Renal cortex interstitium (tissue), 11 donors: ENCODE measurements around the gene FUT6. TPM values are rescaled to one million over a fixed set of nuclear protein-coding genes. Genes with fewer than 3 reads are reported as not detected.
A peak's percentile ranks its signal among the peaks of the same experiment; 100 is the strongest.

ENCODE experiments used
- DNase-seq, 11 donors: peaks; one replicate each; pipeline ENCODE4 v3.0.0-alpha.2; 2013; ENCODE audit warnings: low read depth in 9 of 11, low spot score in 4 of 11; ENCODE audit errors: extremely low read depth in 1 of 11
- polyA plus RNA-seq, 3 donors: library from polyadenylated mRNA; unstranded; fragments of 120-200 nt; gene quantifications; one replicate each; pipeline ENCODE4 v1.2.1, GENCODE V29; 2013; ENCODE audit not compliant: insufficient read length in 3 of 3

Gene FUT6
- polyA plus RNA-seq, 3 donors: 10.4 to 20.7 (median 14.1) TPM

- DNase-seq: no peak
These were observed 24.7 kb downstream of the FUT6 start for GRCh38 chr19:5814852-5815246.

DNA sequence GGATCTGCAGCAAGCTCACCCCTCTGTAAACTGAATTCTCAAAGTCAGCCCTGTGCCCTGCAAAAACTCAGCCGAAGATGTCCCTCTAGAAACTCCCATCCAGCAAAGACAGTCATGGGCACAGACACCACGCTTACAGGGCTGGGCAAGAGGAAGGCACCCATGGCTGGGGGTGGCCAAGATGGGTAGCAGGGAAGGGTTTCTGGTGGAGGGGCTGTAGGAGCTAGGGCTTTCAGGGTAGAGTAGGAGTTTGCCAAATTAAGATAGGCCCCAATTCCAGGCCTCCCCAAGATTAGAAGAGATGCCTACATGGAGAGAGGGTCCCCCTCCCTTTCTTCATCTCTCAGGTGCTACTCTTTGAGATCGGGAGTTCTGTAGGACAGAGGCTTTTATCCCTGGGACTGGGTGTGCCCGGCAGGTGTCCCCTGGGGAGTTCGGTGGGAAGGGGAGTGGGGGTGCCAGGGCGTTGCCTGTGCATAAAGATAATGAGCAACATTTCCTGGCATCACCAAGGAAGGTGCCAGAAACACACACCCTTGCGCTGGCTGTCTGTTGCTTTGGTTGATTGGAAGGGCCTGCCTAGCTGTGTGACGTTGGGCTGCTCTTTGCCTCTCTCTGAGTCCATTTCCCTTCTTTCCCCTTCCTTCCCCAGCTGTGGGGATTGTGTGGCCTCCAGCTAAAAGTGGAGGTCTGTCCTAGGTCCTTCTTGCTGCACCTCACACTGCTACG is 25.2 kb downstream of the FUT6 start:
- no peak for DNase-seq

DNA sequence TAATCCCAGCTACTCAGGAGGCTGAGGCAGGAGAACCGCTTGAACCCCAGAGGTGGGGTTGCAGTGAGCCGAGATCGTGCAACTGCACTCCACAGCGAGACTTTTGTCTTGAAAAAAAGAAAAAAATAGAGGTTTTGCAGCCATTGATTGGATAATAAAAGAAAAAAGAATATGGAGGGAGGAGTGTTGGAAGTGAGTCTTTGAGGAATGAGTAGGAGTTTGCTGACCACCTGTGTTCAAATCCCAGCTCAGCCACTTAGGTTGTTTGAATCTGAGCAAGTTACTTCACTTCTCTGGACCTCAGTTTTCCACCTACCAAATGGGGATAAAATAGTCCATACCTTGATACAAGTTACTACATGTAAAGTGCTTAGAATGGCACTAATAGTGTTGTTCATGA is 28.4 kb downstream of the FUT6 start:
- DNase-seq: no peak

- no peak for DNase-seq
These were observed 30.0 kb downstream of the FUT6 start for GRCh38 chr19:5809469-5809868.

DNA sequence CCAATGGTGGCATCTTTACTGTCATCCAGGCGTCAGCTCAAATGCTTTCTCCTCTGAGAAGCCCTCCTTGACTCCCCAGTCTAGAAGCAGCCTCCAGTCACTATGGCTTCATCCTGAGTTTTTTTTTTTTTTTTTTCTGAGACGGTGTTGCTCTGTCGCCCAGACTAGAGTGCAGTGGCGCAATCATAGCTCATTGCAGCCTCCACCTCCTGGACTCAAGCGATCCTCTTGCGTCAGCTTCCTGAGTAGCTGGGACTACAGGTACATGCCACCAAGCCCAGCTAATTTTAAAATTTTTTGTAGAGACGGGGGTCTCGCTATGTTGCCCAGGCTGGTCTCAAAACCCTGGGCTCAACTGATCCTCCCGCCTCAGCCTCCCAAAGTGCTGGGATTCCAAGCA is 30.4 kb downstream of the FUT6 start:
- no peak for DNase-seq

DNA sequence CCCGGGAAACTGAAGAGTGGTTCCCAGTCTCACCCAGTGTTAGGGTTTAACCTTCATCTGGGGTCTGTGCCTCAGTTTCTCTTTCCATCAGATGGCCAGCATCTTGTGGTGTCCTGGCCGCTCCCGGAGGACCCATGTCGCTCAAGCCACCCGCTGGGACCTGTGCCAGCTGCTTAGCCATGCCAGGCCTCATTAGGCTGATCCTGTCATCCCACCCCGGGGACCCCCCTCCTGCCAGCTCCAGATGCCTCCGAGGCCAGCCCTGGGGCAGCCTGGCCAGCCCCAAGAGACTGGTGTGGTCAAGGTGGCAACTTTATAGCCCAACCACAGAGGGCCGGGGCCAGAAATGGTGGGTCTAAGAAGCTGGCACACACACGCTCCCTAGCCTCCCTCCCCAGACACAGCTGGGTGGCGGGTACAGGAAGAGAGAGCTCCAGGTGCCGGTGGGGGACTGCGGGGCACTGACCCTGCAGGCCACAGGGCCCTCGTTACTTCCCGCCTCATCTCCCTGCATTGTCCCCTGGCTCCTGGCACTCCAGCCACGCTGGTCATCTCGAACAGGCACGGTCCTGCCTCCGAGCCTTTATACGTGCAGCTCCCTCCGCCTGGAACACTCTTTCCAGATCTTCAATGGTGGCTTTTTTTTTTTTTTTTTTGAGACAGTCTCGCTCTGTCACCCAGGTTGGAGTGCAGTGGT is 31.2 kb downstream of the FUT6 start:
- DNase-seq: no peak

DNA sequence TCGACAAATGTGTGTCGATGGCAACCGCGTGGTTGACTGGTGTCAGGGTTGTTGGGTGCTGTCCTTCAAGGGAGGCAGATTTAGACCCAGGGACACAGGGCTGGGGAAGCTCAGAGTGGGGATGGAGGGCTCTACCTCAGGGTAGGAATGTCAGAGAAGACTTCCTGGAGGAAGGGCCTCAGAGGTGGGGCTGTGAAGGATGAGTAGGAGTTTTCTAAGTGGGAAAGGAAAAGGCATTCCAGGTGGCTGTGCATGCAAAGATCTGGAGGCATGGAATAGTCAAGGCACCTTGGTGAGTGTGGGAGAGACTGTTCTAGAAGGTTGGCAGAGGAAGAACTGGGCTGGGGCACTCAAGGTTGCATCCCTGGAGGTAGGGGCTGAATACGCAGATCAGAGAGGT is 32.6 kb downstream of the FUT6 start:
- no peak for DNase-seq

DNA sequence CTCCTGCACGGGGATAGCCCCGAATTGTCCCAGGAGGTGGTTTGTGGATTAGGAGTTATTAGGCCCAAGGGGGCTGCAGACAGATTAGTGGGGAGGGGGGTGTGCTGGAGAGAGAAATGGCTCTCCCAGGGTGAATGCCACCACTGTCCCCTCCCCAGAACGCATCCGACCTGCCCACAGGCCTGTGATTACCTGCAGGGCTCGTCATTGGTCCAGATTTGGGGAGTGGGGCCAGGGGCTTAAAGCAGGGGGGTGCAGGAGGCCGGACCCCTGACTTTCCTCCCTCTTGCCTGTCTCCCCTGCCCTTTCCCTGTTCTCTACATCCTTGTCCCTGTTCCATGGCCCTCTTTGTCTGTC is 33.4 kb downstream of the FUT6 start:
- DNase-seq: no peak

DNA sequence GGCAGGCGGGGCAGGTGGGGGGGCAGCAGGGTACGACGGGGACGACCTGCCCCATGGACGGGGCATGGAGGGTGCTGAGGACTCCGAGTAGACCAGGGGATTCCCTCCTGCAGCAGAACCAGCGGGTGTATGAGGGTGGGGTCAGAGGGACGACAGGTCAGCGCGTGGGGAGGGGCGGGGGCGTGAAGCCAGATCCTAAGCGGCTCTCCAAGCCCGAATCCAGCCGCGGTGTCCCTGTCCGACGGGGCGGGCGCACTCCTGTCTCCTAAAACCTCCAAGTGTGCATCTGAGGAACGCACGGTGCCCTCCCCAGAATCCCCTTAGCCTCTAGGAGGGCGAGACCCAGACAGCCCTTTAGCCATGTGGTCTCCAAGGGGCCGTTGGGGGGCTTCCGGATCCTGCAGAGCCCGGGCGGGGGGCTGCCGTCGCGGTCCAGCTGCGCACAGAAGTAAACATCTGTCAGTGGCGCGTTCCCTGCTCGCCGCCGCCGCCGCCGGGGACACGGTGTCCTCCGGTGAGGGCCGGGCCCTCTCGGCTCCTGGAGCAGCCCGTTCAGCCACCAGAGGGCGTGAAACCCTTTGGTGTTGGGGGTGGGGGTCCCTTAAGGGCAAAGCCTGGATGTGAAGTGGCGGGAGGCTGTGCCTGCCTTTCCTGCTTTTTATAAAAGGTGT is 33.9 kb downstream of the FUT6 start:
- peak in 8 of 11 donors; percentile 62 to 80 (median 74) for DNase-seq

GRCh38 chr19:5804516-5805461 is 34.7 kb downstream of the FUT6 start, which contains the start of gene NRTN:
Gene NRTN, plus strand, starts transcription at chr19:5805067. Its CDS starts 19,099 bp downstream, at chr19:5824166.
- DNase-seq: peak in 1 of 11 donors; percentile 35

DNA sequence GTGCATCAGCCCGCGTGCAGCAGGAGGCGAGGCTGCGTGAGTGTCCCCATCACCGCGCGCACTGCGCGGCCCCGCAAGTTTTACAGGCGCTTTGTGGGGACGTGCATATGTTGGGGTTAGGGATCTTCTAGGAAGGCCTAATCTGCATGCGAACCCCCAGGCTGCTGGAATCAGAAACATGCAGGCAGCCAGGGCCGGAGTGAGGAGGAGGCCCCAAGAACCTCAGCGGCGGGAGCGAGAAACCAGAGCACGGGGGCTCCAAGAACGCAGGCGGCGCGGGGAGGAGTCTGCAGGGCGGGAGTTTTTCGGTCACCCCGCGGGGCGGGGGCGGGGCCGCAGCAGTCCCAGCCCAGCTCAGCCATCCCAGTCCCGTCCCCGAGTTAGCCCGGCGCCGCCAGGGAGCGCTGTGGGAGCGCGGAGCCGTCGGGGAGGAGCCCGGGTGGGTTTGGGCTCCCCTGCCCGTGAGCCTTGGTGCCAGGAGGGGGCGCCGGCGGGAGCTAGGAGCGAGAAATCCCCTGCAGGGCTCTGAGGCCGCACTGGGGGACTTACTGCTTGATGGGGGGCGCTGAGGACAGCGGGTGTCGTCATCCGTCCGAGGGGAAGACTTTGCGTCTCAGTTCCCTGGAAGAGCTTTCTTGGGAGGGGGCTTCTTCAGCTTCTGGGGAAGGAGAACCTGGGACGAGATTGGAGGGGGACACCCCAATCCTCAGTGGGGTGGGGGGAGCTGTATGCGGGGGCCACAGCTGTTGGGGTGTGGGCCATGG is 35.6 kb downstream of the FUT6 start:
- peak; percentile 80 to 92 (median 89) for DNase-seq

DNA sequence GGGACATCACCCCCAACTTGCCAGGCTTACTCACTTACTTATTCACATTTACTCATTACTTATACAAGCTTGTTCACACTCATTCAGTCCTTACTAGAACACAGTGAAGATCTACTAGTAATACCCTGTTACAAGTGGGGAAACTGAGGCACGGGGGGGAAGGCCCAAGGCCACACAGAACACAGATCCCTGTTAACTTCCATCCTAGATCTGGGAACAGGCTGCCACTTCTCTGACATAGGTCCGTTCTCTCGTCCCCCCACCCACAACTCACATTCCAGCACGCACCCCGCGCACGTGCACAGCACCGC is 36.1 kb downstream of the FUT6 start:
- DNase-seq: no peak

DNA sequence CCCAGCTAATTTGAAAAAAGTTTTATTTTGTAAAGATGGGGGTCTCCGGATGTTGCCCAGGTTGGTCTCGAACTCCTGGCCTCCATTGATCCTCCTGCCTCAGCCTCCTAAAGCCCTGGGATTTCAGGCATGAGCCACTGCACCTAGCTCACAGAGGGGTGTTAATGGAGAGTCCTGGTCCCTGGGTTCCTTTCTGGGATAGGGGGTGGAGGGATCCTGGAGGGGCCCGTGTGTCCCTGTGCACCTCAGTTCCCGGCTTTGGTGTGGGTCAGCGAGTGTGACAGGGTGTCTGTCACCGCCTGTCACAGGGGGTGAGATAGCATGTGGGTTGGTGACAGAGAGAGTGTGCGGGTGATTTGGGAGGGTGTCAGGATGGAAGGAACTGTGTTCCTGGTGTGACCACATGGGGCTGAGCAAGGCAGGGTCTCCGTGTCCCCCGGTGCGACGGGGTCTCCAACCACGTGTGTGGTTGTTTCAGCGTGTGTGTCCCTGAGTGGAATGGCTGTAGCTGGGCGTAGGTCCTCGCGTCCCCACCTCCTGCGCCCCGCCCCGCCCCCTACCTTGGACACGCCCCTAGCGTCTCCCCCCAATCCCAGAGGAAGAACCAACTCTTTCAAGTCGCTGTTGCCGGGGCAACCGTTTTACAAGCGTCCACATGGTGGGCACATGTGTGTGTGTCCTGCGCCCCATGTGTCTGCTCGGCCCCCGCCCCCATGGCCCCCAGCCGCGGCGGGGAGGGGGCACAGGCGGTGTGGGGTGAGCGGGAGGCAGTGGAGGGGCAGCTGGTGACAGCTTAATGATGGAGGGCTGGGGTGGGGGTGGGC is 37.5 kb downstream of the FUT6 start:
- DNase-seq: peak in 4 of 11 donors; percentile 44 to 69 (median 62)

GRCh38 chr19:5800361-5801270 is 38.9 kb downstream of the FUT6 start:
- DNase-seq: no peak

- DNase-seq: no peak
These were observed 40.0 kb downstream of the FUT6 start for GRCh38 chr19:5799247-5800241.

DNA sequence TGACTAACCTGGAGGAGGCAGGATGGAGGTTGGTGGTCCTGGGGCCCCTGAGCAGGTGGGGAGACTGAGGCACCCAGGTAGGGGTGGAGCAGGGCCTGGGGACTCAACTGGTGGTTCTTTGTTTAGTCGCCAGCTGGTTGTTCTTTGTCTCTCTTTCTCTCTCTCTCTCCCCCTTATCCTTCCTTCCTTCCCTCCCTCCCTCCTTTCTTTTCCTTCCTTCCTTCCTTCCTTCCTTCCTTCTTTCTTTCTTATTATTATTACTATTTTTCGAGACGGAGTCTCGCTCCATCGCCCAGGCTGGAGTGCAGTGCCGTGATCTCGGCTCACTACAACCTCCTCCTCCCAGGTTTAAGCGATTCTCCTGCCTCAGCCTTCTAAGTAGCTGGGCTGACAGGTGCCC is 41.3 kb downstream of the FUT6 start:
- DNase-seq: no peak
